Fibroblast of pulmonary artery (primary cell): Measurements from ENCODE around the gene FLT1.

Experiments used
- DNase-seq: peaks from one replicate; pipeline ENCODE4 v3.0.0-alpha.2; 2010; ENCODE audit warnings: low read depth
- H3K4me3 ChIP-seq: replicated peaks from 2 replicates; pipeline ENCODE4 v1.5.1; 2011; ENCODE audit warnings: low read depth, mild to moderate bottlenecking, control low read depth, low read length, moderate library complexity
- CTCF ChIP-seq: IDR thresholded peaks from 2 replicates; pipeline ENCODE4 v1.5.1; 2011; ENCODE audit warnings: mild to moderate bottlenecking, control low read depth, low read length, inconsistent platforms; ENCODE audit errors: missing control alignments

The FLT1 gene

GRCh38 chr13:28447206-28447605 is 47.7 kb downstream of the FLT1 start:
- DNase-seq: no peak
- TF ChIP-seq CTCF: no peak
- H3K4me3 ChIP-seq: no peak overlapping the region

GRCh38 chr13:28442839-28443238 is 52.1 kb downstream of the FLT1 start:
- DNase-seq: no peak

GRCh38 chr13:28441529-28441928 is 53.4 kb downstream of the FLT1 start:
- no peak for TF ChIP-seq CTCF
- no peak overlapping the region for H3K4me3 ChIP-seq
- DNase-seq: no peak

More at GRCh38 chr13:28442839-28443238, 52.1 kb downstream of the FLT1 start:
- H3K4me3 ChIP-seq: no peak overlapping the region
- no peak for TF ChIP-seq CTCF

GRCh38 chr13:28440774-28441504 is 54.0 kb downstream of the FLT1 start:
- no peak for TF ChIP-seq CTCF
- no peak for DNase-seq
- H3K4me3 ChIP-seq: no peak overlapping the region

- DNase-seq: no peak
- TF ChIP-seq CTCF: no peak
- no peak overlapping the region for H3K4me3 ChIP-seq
These were observed 56.2 kb downstream of the FLT1 start for GRCh38 chr13:28438598-28439334.

- TF ChIP-seq CTCF: no peak
- no peak overlapping the region for H3K4me3 ChIP-seq
- no peak for DNase-seq
These were observed 56.9 kb downstream of the FLT1 start for GRCh38 chr13:28438067-28438466.
